ENCODE measurements around the gene SCARF2.
"Not testable (repeated sequence)": the region's sequence is repeated elsewhere in the genome, so short reads cannot be mapped to it uniquely, and the experiment has no call there.

SCARF2 gene

DNA sequence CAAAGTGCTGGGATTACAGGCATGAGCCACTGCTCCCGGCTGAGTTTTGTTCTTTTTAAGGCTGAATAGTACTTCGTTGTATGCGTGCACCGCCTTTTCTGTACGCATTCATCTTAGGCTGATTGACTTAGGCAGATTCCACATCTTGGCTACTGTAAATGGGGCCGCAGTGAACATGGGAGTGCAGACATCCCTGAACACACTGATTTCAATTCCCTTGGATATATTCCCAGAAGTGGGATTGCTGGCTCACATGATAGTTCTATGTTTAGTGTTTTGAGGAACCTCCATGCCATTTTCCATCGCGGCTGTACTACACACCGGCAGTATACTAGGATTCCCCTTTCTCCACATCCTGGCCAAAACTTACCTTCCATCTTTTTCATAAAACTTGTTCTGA is 54.1 kb downstream of the SCARF2 start:
- no peak for TF ChIP-seq CTCF (IDR thresholded peaks at IDR 0.05; ENCODE audit: low read depth, low read length)
- no peak for DNase-seq (ENCODE audit: extremely low read depth, low read depth)

DNA sequence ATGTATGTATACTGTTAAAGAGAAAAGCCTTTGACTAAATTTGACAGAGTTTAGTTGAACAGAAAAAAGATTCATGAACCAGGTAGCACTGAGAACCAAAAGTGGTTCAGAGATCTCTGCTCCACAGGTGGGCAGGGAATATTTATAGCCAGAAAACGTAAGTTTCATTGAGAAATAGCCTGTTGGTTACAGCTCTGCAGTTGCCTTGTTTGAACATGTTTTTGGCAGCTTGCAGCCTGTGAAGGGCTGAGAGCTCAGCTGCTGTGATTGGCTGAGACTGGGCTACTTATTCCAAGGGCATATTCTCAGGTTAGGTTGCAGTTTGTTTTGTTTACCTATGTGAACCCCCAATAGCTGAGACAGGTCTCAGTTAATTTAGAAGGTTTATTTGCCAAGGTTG is 57.1 kb downstream of the SCARF2 start:
- DNase-seq (ENCODE audit: extremely low read depth, low read depth): no peak
- TF ChIP-seq CTCF (IDR thresholded peaks at IDR 0.05; ENCODE audit: low read depth, low read length): no peak

DNA sequence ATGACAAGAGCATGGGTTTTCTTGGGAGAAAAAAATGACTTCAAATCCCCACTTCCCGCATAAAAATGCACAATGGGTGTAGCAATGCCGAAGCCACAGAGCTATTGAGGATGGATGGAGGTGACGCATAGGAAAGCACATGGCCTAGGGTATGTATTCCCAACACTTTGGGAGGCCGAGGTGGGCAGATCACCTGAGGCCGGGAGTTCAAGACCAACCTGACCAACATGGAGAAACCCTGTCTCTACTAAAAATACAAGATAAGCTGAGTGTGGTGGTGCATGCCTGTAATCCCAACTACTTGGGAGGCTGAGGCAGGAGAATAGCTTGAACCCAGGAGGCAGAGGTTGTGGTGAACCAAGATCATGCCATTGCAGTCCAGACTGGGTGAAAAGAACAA is 58.9 kb downstream of the SCARF2 start:
- DNase-seq (ENCODE audit: extremely low read depth, low read depth): not testable (repeated sequence)

DNA sequence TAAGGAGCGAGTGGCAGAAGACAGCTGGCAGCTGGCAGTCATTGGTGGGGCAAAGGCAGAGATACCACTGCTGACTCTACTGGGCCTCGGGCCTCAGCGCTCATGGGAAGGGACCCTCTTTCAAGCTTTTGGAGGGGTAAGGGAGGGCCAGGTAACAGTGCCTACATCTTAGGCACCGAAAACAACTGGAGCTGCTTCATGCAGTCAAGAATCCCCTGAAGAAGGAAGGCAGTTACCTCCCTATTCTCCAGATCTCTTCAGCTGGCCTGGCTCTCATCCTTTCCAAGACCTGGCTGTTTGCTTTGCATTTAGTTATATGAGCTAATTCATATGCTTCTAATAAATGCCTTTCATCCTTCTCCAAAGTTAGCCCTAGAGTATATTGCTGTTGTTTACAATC is 59.5 kb downstream of the SCARF2 start:
- no peak for DNase-seq (ENCODE audit: extremely low read depth, low read depth)
- TF ChIP-seq CTCF (IDR thresholded peaks at IDR 0.05; ENCODE audit: low read depth, low read length): no peak

GRCh38 chr22:20376983-20377382 is 60.6 kb downstream of the SCARF2 start:
- not testable (repeated sequence) for DNase-seq (ENCODE audit: extremely low read depth, low read depth)

- DNase-seq (ENCODE audit: extremely low read depth, low read depth): not testable (repeated sequence)
These were observed 61.3 kb downstream of the SCARF2 start for GRCh38 chr22:20376281-20376680.

Data from AG09319 (cell line).